ENCODE measurements around the gene RELL2.

DNA sequence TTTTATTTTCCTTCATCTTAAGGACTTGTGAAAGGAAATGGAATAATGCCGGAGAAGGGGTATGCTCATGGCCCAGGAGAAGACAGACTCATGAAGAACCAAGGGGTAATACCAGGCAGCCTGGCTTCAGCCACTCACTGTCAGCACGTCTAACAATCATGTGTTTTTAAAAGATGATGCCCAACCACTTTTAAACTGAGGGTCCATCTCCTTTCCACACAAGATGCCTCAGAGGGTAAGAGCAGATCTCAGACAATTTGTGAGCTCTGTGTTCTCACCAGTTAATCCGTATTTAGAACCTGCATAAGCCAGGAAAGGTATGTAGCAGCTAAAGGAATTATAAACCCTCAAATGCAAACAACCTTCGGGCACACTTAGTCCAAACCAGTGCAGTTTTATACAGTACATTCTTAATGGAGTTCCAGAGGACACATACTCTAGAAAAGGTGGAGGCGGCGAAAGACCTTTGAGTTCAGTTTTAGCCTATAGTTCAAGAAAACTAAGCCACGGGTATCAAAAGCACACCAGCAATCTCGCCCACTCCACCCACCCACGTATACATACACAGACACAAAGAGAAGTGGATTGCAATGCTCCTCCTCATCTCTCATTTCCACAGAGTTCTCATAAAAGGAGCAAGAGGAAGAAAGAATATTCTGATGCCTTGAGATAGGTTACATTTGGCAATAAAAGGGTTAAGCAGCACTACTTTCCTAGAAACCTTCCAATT lies 20.6 kb upstream of the RELL2 start:
- TF ChIP-seq, protein P1, sequence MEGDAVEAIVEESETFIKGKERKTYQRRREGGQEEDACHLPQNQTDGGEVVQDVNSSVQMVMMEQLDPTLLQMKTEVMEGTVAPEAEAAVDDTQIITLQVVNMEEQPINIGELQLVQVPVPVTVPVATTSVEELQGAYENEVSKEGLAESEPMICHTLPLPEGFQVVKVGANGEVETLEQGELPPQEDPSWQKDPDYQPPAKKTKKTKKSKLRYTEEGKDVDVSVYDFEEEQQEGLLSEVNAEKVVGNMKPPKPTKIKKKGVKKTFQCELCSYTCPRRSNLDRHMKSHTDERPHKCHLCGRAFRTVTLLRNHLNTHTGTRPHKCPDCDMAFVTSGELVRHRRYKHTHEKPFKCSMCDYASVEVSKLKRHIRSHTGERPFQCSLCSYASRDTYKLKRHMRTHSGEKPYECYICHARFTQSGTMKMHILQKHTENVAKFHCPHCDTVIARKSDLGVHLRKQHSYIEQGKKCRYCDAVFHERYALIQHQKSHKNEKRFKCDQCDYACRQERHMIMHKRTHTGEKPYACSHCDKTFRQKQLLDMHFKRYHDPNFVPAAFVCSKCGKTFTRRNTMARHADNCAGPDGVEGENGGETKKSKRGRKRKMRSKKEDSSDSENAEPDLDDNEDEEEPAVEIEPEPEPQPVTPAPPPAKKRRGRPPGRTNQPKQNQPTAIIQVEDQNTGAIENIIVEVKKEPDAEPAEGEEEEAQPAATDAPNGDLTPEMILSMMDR (IDR thresholded peaks at IDR 0.05): no peak
- TF ChIP-seq POLR2A (IDR thresholded peaks at IDR 0.05): no peak
